ENCODE results near the gene NUDT8. TPM values are rescaled to one million over a fixed set of nuclear protein-coding genes. Genes with fewer than 3 reads are reported as not detected.
"Not testable (repeated sequence)": the region's sequence is repeated elsewhere in the genome, so short reads cannot be mapped to it uniquely, and the experiment has no call there.

Gene NUDT8
- total RNA-seq, 1 donor from 2014 or later, result 22.6 TPM

GRCh38 chr11:67664696-67665540, 35.2 kb upstream of the NUDT8 start:
- intact Hi-C loops (cut with micrococcal nuclease), result no loop called here
- Mint-ChIP-seq H3K27me3 (no peaks in the 10 kb centered on the region), H3K4me3 (no peak overlapping the region), H3K4me1 (no peaks in the 10 kb centered on the region), H3K9me3 (no peaks in the 10 kb centered on the region), H3K36me3 (ENCODE audit: low read depth) (no peaks in the 10 kb centered on the region), H3K27ac (no peak overlapping the region)
- no peak for DNase-seq

DNA sequence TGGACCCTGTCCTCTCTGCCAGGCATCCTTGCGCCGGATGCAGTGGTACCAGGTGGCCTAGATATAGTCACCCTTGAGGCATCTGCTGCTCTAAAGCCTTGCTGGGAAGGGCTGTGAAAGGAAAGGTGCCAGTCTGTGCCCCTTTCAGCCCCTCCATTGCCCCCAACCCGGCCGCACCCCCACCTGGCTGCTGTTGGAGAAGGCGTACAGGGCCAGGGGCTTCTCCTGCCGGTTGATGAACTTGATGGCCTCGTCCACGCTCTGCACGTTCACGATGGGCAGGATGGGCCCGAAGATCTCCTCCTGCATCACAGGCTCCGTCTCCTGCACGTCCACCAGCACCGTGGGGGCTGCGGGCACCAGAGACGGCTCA, 34.5 kb upstream of the NUDT8 start:
- Mint-ChIP-seq H3K27me3 (no peaks in the 10 kb centered on the region), H3K4me3 (no peak overlapping the region), H3K27ac (no peak overlapping the region), H3K36me3 (ENCODE audit: low read depth) (no peaks in the 10 kb centered on the region), H3K9me3 (no peaks in the 10 kb centered on the region), H3K4me1 (no peaks in the 10 kb centered on the region)
- intact Hi-C loops (cut with micrococcal nuclease), result no loop called here
- DNase-seq, result no peak

DNA sequence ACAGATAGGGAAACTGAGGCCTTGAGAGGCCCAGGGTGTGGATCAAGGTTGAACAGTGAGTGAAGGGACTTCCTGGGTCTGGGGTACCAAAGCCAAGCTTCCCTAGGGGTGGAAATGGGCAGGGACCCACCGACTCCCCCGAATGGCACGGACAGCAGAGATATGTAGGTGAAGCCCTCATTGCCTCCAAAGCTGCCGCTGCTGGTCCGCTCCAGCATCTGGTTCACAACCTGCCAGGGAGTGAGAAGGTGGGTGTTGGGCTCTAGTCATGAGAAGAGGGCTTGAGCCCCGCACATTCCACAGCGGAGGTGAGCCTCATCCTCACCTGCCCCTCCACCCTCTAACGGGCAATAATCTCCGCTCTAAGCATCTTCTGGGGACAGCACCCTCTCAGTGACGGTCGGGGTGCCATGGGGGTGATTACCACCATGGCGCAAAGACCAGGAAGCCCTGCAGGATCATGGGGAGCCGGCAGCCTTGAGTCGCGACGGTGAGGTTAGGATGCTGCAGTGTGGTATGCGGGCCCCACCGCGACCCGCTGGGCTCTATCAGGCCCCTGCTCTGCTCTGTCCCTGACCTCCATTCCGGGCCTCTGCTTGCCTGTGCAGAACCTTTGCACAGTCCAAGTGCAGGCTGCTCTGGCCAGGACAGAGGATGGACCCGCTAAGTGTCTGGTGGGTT, 33.9 kb upstream of the NUDT8 start:
- intact Hi-C loops (cut with micrococcal nuclease), result no loop called here
- H3K27me3 Mint-ChIP-seq, result no peaks in the 10 kb centered on the region
- no peaks in the 10 kb centered on the region for H3K4me1 Mint-ChIP-seq
- no peaks in the 10 kb centered on the region for H3K9me3 Mint-ChIP-seq
- no peak overlapping the region for H3K4me3 Mint-ChIP-seq
- DNase-seq, result no peak
- H3K27ac Mint-ChIP-seq, result no peak overlapping the region
- no peaks in the 10 kb centered on the region for H3K36me3 Mint-ChIP-seq (ENCODE audit: low read depth)

DNA sequence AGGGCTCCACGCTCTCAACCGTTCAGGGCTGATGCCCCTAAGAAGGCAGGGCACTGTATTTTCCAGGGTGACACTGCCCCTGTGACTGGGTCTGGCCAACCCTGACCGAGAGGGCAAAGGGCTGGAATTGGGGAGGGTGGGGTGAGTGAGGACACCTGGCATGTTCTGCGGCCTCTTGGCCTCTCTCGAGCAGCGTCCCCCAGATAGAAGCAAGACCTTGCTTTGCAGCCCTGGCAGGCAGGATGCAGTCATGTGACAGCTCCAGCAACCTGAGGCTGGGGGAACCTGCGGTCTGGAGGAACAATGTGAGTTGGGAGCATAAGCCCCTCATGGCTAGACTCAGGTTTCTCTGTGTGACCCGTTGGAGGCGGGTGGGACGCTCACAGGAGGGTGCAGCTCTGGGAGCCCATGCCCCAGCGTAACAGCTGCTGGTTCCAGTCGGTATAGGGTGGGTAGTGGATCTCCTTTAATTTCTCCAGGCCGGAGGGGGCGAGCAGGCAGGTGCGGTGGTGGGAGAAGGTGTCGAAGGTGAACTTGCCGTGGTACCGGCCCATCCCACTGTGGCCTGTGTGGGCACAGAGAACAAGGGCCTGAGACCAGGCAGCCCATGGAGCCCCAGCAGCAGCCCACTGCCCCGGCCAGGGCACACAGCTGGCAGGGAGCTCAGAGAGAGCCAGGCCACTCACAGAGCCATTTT, 33.2 kb upstream of the NUDT8 start:
- Mint-ChIP-seq H3K27ac (no peak overlapping the region), H3K9me3 (no peaks in the 10 kb centered on the region), H3K27me3 (no peaks in the 10 kb centered on the region), H3K36me3 (ENCODE audit: low read depth) (no peaks in the 10 kb centered on the region), H3K4me1 (no peaks in the 10 kb centered on the region), H3K4me3 (no peak overlapping the region)
- DNase-seq, result no peak
- intact Hi-C loops (cut with micrococcal nuclease), result no loop called here

- no peak for DNase-seq
- Mint-ChIP-seq H3K9me3 (no peaks in the 10 kb centered on the region), H3K27me3 (no peaks in the 10 kb centered on the region), H3K4me1 (no peaks in the 10 kb centered on the region), H3K4me3 (no peak overlapping the region), H3K27ac (no peak overlapping the region), H3K36me3 (ENCODE audit: low read depth) (no peaks in the 10 kb centered on the region)
- intact Hi-C loops (cut with micrococcal nuclease), result no loop called here
Measured at GRCh38 chr11:67662142-67662834, 32.6 kb upstream of the NUDT8 start.

DNA sequence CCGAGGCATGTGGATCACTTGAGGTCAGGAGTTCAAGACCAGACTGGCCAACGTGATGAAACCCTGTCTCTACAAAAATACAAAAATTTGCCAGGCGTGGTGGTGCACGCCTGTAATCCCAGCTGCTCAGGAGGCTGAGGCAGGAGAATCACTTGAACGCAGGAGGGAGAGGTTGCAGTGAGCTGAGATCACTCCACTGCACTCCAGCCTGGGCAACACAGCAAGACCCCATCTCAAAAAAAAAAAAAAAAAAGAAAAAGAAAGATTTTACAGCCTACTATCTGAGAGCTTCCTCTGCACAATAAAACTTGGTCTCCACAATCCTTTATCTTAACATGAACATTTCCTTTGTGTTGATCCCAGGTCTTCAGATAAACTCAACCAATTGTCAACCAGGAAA, 31.0 kb upstream of the NUDT8 start:
- DNase-seq; H3K4me1 Mint-ChIP-seq; H3K27me3 Mint-ChIP-seq; H3K27ac Mint-ChIP-seq; H3K4me3 Mint-ChIP-seq; H3K9me3 Mint-ChIP-seq; H3K36me3 Mint-ChIP-seq (ENCODE audit: low read depth); intact Hi-C loops (cut with micrococcal nuclease): not testable (repeated sequence)

GRCh38 chr11:67659651-67660165, 30.0 kb upstream of the NUDT8 start:
- intact Hi-C loops (cut with micrococcal nuclease), result loop anchor here (1.0 kb wide), 2 partner anchors 29 to 87 kb away; no protein-coding TSS in a partner anchor
- not testable (repeated sequence) for H3K27me3 Mint-ChIP-seq; H3K4me1 Mint-ChIP-seq; H3K4me3 Mint-ChIP-seq; H3K27ac Mint-ChIP-seq; DNase-seq; H3K36me3 Mint-ChIP-seq (ENCODE audit: low read depth); H3K9me3 Mint-ChIP-seq

- H3K36me3 Mint-ChIP-seq (ENCODE audit: low read depth), result peaks cover 2% of the 10 kb centered on the region
- H3K27ac Mint-ChIP-seq, result no peak overlapping the region
- no peak overlapping the region for H3K4me3 Mint-ChIP-seq
- no peaks in the 10 kb centered on the region for H3K27me3 Mint-ChIP-seq
- H3K4me1 Mint-ChIP-seq, result no peaks in the 10 kb centered on the region
- intact Hi-C loops (cut with micrococcal nuclease), result no loop called here
- no peak for DNase-seq
- H3K9me3 Mint-ChIP-seq, result no peaks in the 10 kb centered on the region
Measured at GRCh38 chr11:67657300-67657699, 27.6 kb upstream of the NUDT8 start.

DNA sequence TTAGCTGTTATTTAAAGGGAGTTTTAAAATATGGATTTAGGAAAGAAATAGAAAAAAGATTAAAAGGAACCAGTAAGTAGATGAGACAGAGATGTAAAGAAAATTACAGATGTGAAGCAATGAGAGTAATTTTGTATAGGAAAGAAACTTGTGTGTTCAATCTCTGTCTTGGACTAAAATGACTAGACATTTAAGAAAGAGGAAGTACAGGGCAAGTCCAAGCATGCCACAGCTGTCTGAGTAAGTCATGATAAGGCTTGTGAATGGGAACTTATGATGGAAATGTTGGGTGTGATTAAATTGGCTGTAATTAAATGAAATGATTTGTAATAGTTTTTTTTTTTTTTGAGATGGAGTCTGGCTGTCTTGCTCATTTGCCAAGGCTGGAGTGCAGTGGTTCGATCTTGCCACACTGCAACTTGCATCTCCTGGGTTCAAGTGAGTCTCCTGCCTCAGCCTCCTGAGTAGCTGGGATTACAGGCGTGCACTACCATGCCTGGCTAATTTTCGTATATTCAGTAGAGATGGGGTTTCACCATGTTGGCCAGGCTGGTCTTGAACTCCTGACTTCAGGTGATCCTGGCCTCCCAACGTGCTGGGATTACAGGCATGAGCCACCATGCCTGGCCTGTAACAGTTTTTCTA, 26.7 kb upstream of the NUDT8 start:
- Mint-ChIP-seq H3K27ac (no peak overlapping the region), H3K27me3 (no peaks in the 10 kb centered on the region), H3K36me3 (ENCODE audit: low read depth) (peaks cover 2% of the 10 kb centered on the region), H3K4me1 (no peaks in the 10 kb centered on the region), H3K9me3 (no peaks in the 10 kb centered on the region), H3K4me3 (no peak overlapping the region)
- intact Hi-C loops (cut with micrococcal nuclease), result no loop called here
- no peak for DNase-seq

DNA sequence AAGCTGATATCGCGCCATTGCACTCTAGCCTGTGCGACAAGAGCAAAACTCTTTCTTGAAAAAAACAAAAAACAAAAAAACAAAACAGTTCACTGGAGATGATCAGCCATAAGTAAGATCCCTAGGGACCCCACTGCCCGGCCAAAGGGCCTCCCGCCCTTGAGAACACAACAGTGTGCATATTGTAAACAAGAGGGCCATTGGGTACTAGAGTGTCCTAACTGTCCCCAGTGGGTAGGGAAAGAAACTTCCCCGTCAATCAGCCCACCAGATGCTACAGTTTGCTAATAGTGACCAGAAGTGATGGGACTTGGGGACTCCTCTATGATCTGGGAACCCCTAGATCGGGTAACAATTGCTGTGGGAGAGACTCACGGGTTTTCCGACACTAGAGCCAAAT, 24.5 kb upstream of the NUDT8 start:
- H3K4me3 Mint-ChIP-seq, result no peak overlapping the region
- no peak overlapping the region for H3K27ac Mint-ChIP-seq
- H3K9me3 Mint-ChIP-seq, result no peaks in the 10 kb centered on the region
- DNase-seq, result no peak
- intact Hi-C loops (cut with micrococcal nuclease), result no loop called here
- peaks cover 2% of the 10 kb centered on the region for H3K36me3 Mint-ChIP-seq (ENCODE audit: low read depth)
- no peaks in the 10 kb centered on the region for H3K27me3 Mint-ChIP-seq
- H3K4me1 Mint-ChIP-seq, result peaks cover 5% of the 10 kb centered on the region

DNA sequence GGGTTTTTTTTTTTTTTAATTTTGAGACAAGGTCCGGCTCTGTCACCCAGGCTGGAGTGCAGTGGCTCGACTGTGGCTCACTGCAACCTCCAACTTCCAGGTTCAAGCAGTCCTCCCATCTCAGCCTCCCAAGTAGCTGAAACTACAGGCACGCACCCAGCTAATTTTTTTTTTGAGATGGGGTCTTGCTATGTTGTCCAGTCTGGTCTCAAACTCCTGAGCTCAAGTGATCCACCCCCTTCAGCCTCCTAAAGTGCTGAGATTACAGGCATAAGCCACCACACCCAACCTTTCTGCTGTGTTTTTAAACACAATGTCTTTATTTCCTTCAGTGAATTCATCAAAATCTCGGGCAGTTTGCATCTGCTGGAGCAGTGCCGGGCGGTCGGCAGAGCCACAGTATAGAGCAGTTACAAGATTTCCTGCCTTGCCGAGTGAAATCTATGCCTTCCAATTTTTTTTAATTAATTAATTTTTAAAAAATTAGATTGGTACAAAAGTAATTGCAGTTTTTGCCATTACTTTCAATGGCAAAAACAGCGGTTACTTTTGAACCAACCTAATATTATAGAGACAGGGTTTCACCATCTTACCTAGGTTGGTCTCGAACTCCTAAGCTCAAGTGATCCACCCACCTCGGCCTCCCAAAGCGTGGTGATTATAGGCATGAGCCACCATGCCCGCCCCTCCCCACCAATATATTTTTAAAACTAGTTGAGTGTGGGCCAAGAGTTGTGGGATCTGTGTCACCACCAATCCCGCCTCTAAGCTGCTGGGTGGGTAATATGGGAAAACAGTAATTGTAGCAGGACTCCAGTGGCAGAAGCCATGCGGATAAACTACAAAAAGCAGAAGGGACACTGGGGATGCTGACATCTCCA, 23.5 kb upstream of the NUDT8 start:
- no peak overlapping the region for H3K27ac Mint-ChIP-seq
- no peaks in the 10 kb centered on the region for H3K9me3 Mint-ChIP-seq
- intact Hi-C loops (cut with micrococcal nuclease), result no loop called here
- H3K36me3 Mint-ChIP-seq (ENCODE audit: low read depth), result peaks cover 2% of the 10 kb centered on the region
- no peak for DNase-seq
- H3K4me1 Mint-ChIP-seq, result peaks cover 5% of the 10 kb centered on the region
- no peaks in the 10 kb centered on the region for H3K27me3 Mint-ChIP-seq
- H3K4me3 Mint-ChIP-seq, result no peak overlapping the region

DNA sequence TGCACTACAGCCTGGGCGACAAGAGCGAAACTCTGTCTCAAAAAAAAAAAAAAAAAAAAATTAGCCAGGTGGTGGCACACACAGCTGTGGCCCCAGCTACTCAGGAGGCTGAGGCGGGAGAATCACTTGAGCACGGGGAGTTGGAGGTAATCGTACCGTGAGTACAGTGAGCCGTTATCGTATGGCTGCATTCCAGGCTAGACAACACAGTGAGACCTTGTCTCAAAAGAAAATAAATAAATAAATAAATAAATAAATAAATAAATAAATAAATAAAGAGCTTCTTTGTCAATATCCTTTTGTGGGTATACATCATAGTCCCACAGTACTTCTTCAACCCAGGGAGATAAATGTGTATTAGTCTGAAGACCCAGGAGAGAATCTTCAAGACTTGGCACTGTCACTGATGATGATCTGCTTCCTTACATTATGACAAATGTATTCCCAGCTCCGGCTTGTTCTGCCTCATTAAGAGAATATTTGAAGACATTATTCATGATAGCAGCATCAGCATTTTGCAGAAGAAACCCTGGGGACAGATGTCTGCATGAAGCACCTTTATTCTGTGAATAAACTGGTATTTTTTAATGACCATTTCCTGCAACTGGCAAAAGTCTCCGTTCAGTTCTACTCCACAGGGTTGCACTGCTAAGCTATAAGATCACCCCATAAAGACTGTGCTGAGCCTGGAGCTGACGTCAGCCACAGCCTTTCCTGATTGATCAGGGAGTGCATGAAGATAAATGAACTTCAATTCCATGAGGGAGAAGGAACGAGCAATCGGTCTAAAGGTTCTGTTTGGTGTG, 22.4 kb upstream of the NUDT8 start:
- H3K4me1 Mint-ChIP-seq, result peaks cover 5% of the 10 kb centered on the region
- no peaks in the 10 kb centered on the region for H3K27me3 Mint-ChIP-seq
- DNase-seq, result no peak
- no peak overlapping the region for H3K27ac Mint-ChIP-seq
- peaks cover 2% of the 10 kb centered on the region for H3K36me3 Mint-ChIP-seq (ENCODE audit: low read depth)
- intact Hi-C loops (cut with micrococcal nuclease), result no loop called here
- no peak overlapping the region for H3K4me3 Mint-ChIP-seq
- no peaks in the 10 kb centered on the region for H3K9me3 Mint-ChIP-seq
